Erythroblast (primary cell): Measurements from ENCODE around the gene HTRA3.
A peak's percentile ranks its signal among the peaks of the same experiment; 100 is the strongest.
"Not testable (repeated sequence)": the region's sequence is repeated elsewhere in the genome, so short reads cannot be mapped to it uniquely, and the experiment has no call there.

Experiments
- DNase-seq, 2 experiments: peaks; one replicate each; lab custom pipeline; 2025; lab: John Stamatoyannopoulos, UW
- GATA1 ChIP-seq: IDR thresholded peaks from 2 replicates; pipeline ENCODE4 v1.6.1; 2011; ENCODE audit warnings: low read depth, mild to moderate bottlenecking, control low read depth, low read length, moderate library complexity
- POLR2A ChIP-seq: IDR thresholded peaks from 2 replicates; pipeline ENCODE4 v1.6.1; 2011; ENCODE audit warnings: mild to moderate bottlenecking, low read length

The HTRA3 gene

GRCh38 chr4:8329859-8330761, 60.6 kb downstream of the HTRA3 start:
- TF ChIP-seq GATA1 = no peak
- TF ChIP-seq POLR2A = no peak
- no peak for DNase-seq

GRCh38 chr4:8330821-8331574, 61.4 kb downstream of the HTRA3 start:
- no peak for TF ChIP-seq GATA1
- no peak for TF ChIP-seq POLR2A
- DNase-seq = no peak

GRCh38 chr4:8331575-8331955, 62.0 kb downstream of the HTRA3 start:
- DNase-seq = no peak
- TF ChIP-seq POLR2A (no peak), GATA1 (no peak)

- DNase-seq = no peak
- TF ChIP-seq POLR2A (no peak), GATA1 (no peak)
Measured at GRCh38 chr4:8332038-8332857, 62.7 kb downstream of the HTRA3 start.

GRCh38 chr4:8332891-8333331, 63.4 kb downstream of the HTRA3 start:
- TF ChIP-seq POLR2A (no peak), GATA1 (no peak)
- DNase-seq = no peak

GRCh38 chr4:8333726-8334460, 64.3 kb downstream of the HTRA3 start:
- TF ChIP-seq POLR2A (no peak), GATA1 (no peak)
- DNase-seq = no peak

GRCh38 chr4:8334786-8335460, 65.4 kb downstream of the HTRA3 start:
- TF ChIP-seq GATA1 (no peak), POLR2A (no peak)
- DNase-seq = no peak

- no peak for DNase-seq
- TF ChIP-seq GATA1 = no peak
- TF ChIP-seq POLR2A = no peak
Measured at GRCh38 chr4:8335848-8336247, 66.3 kb downstream of the HTRA3 start.

GRCh38 chr4:8336412-8337075, 67.0 kb downstream of the HTRA3 start:
- TF ChIP-seq POLR2A (no peak), GATA1 (no peak)
- DNase-seq = peak in 1 of 2 experiments; percentile 27

GRCh38 chr4:8338351-8338961, 68.9 kb downstream of the HTRA3 start:
- DNase-seq = no peak
- TF ChIP-seq POLR2A = no peak
- TF ChIP-seq GATA1 = no peak

- no peak for DNase-seq
- TF ChIP-seq GATA1 (no peak), POLR2A (no peak)
Measured at GRCh38 chr4:8340781-8341241, 71.3 kb downstream of the HTRA3 start.

- DNase-seq = not testable (repeated sequence)
Measured at GRCh38 chr4:8341281-8341680, 71.7 kb downstream of the HTRA3 start.
